ENCODE measurements around the gene ATP6V0A4.
"Not testable (repeated sequence)": the region's sequence is repeated elsewhere in the genome, so short reads cannot be mapped to it uniquely, and the experiment has no call there.

ATP6V0A4 gene

DNA sequence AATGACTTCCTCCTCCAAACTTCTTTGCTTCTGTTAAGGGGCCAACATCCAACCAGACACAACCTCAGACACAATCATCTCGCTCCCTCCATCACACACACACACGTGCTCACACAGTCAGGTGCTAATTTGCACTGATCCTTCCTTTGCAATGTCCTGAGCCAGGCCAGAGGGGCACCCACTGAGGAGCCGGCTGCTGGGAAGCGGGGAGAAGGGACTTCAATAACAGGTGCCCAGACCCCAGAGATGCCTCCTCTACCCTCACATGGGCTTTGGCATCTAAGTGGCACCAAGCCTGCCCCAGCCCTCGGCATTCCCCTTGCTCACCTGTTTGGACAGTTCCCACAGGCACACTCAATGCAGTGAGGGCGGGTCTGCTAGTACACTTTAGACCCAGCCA, 62.6 kb downstream of the ATP6V0A4 start:
- no peak overlapping the region for H3K4me3 ChIP-seq (ENCODE audit: control insufficient read depth, low read depth, low read length)
- TF ChIP-seq, protein P1, sequence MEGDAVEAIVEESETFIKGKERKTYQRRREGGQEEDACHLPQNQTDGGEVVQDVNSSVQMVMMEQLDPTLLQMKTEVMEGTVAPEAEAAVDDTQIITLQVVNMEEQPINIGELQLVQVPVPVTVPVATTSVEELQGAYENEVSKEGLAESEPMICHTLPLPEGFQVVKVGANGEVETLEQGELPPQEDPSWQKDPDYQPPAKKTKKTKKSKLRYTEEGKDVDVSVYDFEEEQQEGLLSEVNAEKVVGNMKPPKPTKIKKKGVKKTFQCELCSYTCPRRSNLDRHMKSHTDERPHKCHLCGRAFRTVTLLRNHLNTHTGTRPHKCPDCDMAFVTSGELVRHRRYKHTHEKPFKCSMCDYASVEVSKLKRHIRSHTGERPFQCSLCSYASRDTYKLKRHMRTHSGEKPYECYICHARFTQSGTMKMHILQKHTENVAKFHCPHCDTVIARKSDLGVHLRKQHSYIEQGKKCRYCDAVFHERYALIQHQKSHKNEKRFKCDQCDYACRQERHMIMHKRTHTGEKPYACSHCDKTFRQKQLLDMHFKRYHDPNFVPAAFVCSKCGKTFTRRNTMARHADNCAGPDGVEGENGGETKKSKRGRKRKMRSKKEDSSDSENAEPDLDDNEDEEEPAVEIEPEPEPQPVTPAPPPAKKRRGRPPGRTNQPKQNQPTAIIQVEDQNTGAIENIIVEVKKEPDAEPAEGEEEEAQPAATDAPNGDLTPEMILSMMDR (conservative IDR thresholded peaks at IDR 0.05; ENCODE audit: control insufficient read depth, insufficient read depth, low read depth, low read length), result no peak
- no peak for DNase-seq (ENCODE audit: low read depth)

DNA sequence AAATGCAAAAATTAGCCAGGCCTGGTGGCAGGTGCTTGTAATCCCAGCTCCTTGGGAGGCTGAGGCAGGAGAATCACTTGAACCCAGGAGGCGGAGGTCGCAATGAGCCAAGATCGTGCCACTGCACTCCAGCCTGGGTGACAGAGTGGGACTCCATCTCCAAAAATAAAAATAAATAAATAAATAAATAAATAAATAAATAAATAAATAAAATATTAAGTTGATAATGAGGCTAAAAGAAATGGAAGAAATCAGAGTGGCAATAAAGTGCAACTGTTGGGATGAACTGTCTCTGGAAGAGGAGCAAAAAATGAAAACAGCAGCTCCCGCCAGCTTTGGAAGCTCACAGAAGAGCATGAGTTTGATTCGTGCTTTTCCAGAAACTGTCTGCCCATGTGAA, 66.3 kb downstream of the ATP6V0A4 start:
- DNase-seq (ENCODE audit: low read depth); H3K4me3 ChIP-seq (ENCODE audit: control insufficient read depth, low read depth, low read length): not testable (repeated sequence)

DNA sequence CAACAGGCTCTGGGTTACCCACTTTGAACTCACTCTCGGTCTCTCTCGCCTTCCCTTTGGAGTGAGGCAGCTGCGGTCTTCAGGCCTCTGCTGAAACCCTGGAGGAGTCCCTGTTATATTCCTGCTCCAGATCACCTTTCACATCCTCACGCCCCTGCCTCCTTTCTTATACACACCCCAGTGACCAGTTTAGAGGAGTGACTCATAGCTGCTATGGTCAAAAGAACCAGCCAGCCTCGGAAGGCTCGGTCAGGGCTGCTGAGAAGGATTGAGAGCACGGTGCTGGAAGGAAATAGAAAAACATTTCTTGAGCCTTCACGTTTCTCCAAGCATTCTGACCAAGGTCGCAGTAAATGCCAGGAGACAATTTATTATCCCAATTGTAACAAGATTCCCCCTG, 68.6 kb downstream of the ATP6V0A4 start:
- TF ChIP-seq, protein P1 (conservative IDR thresholded peaks at IDR 0.05; ENCODE audit: control insufficient read depth, insufficient read depth, low read depth, low read length), result no peak
- H3K4me3 ChIP-seq (ENCODE audit: control insufficient read depth, low read depth, low read length), result no peak overlapping the region
- DNase-seq (ENCODE audit: low read depth), result no peak

DNA sequence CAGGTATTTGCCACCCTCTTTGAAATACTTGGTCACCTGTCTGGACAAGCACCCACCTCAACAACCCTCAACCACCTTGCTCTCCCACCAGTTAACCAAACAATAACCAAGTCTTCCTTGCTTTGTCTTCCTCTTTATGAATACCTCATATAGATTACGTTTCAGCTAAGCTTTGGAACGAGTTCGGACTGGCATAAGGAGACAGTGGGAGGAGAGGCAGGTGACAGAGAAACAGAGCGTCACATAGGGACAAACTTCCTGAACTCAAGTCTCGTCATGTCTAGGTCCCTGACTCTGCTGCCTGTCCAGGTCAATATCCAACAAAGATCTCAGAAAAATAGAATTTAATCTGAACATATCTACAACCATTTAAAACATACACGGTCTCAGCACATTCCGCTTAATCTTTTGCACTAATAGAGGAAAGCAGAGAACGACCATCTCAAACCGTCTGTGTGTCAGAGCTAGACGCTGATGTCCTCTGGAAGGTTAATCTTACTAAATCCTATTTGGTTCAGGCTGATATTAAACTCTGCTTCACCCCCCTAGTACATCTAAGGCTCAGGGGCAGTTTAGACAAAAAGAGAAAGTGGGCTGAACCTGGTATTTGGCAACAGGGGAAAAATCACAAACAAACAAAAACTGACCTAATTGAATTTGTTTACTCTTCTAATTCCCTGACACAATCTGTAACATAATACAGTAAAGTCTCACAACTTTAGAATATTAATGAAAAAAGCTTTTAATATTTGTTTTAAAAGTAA, 70.5 kb downstream of the ATP6V0A4 start:
- TF ChIP-seq, protein P1 (conservative IDR thresholded peaks at IDR 0.05; ENCODE audit: control insufficient read depth, insufficient read depth, low read depth, low read length), result no peak
- no peak for DNase-seq (ENCODE audit: low read depth)
- no peak overlapping the region for H3K4me3 ChIP-seq (ENCODE audit: control insufficient read depth, low read depth, low read length)

DNA sequence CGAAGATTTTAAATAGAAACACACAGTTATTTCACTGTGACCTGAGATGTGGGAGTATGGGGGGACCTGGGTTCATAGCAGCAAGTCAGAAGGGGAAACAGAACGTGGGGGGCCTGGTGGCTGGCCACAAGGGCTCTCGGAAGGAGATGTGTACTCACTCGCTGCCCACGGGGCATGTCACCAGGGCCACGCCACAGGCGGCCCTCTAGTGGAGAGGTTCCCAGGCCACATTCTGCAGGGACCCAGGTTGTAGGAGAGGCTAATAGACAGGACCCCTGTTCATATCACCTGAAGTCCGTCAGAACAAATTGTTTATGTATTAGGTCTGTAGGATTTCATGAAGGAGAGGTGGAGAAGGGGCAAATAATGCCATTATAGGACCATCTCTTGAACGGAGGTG, 71.7 kb downstream of the ATP6V0A4 start:
- no peak overlapping the region for H3K4me3 ChIP-seq (ENCODE audit: control insufficient read depth, low read depth, low read length)

DNA sequence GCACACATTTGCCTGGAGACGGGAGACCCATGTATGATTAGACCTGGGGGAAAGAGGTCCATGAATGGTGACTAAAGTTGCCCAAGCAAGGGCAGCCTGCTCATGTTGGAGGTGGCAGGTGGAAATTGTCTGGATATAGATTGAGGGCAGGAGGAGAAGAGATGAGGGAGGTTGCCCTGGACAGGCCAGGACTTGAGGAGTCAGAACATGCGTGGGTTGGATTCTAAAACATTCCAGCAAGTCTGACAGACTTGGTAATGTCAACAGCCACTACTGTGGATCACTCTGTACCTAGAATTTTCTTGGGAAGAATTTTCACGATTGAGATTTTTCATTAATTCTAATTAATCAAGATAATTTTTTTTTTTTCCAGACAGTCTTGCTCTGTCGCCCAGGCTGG, 77.7 kb downstream of the ATP6V0A4 start:
- H3K4me3 ChIP-seq (ENCODE audit: control insufficient read depth, low read depth, low read length), result no peak overlapping the region
- no peak for DNase-seq (ENCODE audit: low read depth)
- TF ChIP-seq, protein P1 (conservative IDR thresholded peaks at IDR 0.05; ENCODE audit: control insufficient read depth, insufficient read depth, low read depth, low read length), result no peak

More for the DNA sequence above, 71.7 kb downstream of the ATP6V0A4 start:
- TF ChIP-seq, protein P1 (conservative IDR thresholded peaks at IDR 0.05; ENCODE audit: control insufficient read depth, insufficient read depth, low read depth, low read length), result no peak
- DNase-seq (ENCODE audit: low read depth), result no peak

DNA sequence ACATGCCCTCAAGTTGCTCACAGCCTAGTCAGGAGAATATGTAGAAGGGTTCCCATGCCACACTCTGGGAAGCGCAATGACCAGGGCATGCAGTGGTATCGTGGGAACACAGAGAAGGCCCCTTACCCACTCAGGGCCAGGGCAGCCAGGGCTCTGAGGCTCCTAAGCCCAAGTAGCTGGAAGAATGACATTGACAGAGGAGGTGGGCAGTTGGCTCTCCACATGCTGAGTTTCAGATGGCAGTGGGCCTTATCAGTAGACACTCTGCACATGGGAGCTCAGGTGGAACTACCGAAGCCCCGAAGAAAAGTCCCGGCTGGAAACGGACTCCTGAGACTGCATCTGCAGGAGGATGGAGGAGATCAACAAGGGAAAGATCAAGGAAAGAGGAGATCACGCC, 81.1 kb downstream of the ATP6V0A4 start:
- H3K4me3 ChIP-seq (ENCODE audit: control insufficient read depth, low read depth, low read length), result no peak overlapping the region
- no peak for DNase-seq (ENCODE audit: low read depth)
- TF ChIP-seq, protein P1 (conservative IDR thresholded peaks at IDR 0.05; ENCODE audit: control insufficient read depth, insufficient read depth, low read depth, low read length), result no peak
